ENCODE data around the gene AHCYL1. TPM values are rescaled to one million over a fixed set of nuclear protein-coding genes. Genes with fewer than 3 reads are reported as not detected.

The AHCYL1 gene
- total and polyA plus RNA-seq, 2 of the 8 experiments (the other 6 are each of a cell fraction or from before 2014, with no cell fraction given) = 64.5 to 95.9 TPM

- Histone ChIP-seq H3K9ac (replicated peaks in 1 of 4; ENCODE audit: extremely low read depth in 1 of 4, low read depth in 3 of 4, low read length in 3 of 4) (no peak overlapping the region), H3K23me2 (ENCODE audit: low read depth, low read length) (no peaks in the 10 kb centered on the region), H3K4me2 (ENCODE audit: insufficient read depth in 1 of 2, low read depth in 2 of 2, low read length in 2 of 2) (no peak overlapping the region), H3K27ac (ENCODE audit: low read depth, low read length) (no peak overlapping the region), H3K4me3 (ENCODE audit: extremely low read depth in 1 of 4, insufficient read depth in 2 of 4, low read depth in 3 of 4, low read length in 4 of 4) (no peak overlapping the region), H3K14ac (ENCODE audit: insufficient read length) (no peak overlapping the region), H3K36me3 (ENCODE audit: control insufficient read depth in 2 of 4, insufficient read depth in 4 of 4, low read length in 3 of 4) (peaks cover 53 to 92% (median 80%) of the 10 kb centered on the region in 4 experiments), H3K4ac (replicated peaks; ENCODE audit: insufficient read length, low read depth, low read length) (no peak overlapping the region), H3K9me3 (ENCODE audit: insufficient read depth in 2 of 2, low read depth in 1 of 2, low read length in 1 of 2) (no peaks in the 10 kb centered on the region), H3K18ac (ENCODE audit: extremely low read depth, low read length) (no peak overlapping the region), H3K27me3 (replicated peaks in 1 of 4; ENCODE audit: control insufficient read depth in 3 of 4, extremely low read depth in 1 of 4, insufficient read depth in 3 of 4, low read length in 3 of 4) (no peaks in the 10 kb centered on the region), H4K91ac (replicated peaks; ENCODE audit: insufficient read length, low read length) (no peak overlapping the region), H2BK120ac (replicated peaks; ENCODE audit: low read depth, low read length) (no peak overlapping the region), H4K8ac (ENCODE audit: extremely low read depth, insufficient read depth, low read length) (no peak overlapping the region), H4K20me1 (replicated peaks in 1 of 2; ENCODE audit: control insufficient read depth in 1 of 2, insufficient read depth in 2 of 2, low read length in 2 of 2) (peaks cover 1 to 12% of the 10 kb centered on the region in 2 experiments), H2BK5ac (ENCODE audit: low read depth, low read length) (no peak overlapping the region), H3K79me2 (ENCODE audit: control insufficient read depth in 1 of 2, insufficient read depth in 2 of 2, low read length in 2 of 2) (no peaks in the 10 kb centered on the region), H2BK12ac (ENCODE audit: low read depth, low read length) (no peak overlapping the region), H3K56ac (replicated peaks; ENCODE audit: insufficient read length, low read depth, low read length) (no peak overlapping the region), H2AFZ (ENCODE audit: low read length) (no peak overlapping the region), H3K79me1 (ENCODE audit: low read depth, low read length) (no peaks in the 10 kb centered on the region; the same call in 1 of the 2 replicates), H2AK5ac (ENCODE audit: low read depth, low read length) (no peak overlapping the region), H4K5ac (ENCODE audit: insufficient read length, low read depth, low read length) (no peak overlapping the region), H3K4me1 (replicated peaks in 1 of 4; ENCODE audit: control insufficient read depth in 3 of 4, insufficient read depth in 4 of 4, low read length in 3 of 4) (no peaks in the 10 kb centered on the region), H2BK20ac (ENCODE audit: low read length) (no peak overlapping the region), H3K23ac (ENCODE audit: insufficient read length) (no peak overlapping the region), H2BK15ac (ENCODE audit: low read length) (no peak overlapping the region)
- FAIRE-seq (no peak), DNase-seq (ENCODE audit: low read depth in 1 of 2, low spot score in 2 of 2) (no peak)
- ChIA-PET CTCF (ENCODE audit: partially characterized antibody) (interaction anchor here (0.6 to 40.7 kb wide), 8 partner anchors 6 to 363 kb away, joined by 3 to 1450 read pairs (median 9); partner anchors contain the start of genes ALX3 and STRIP1), POLR2A (ENCODE audit: partially characterized antibody) (interaction anchor here (1.3 to 1.4 kb wide), 2 partner anchors 10 to 13 kb away, joined by 4 to 6 read pairs; partner anchors contain the start of gene STRIP1)
- 97% methylated on average over 5 of the region's 5 CpGs; no CpG with 5 or more reads in 1 of the 2 experiments for WGBS, 2 experiments (ENCODE audit: extremely low coverage in 1 of 2, insufficient coverage in 1 of 2, insufficient read length in 1 of 2, insufficient replicate concordance in 2 of 2, low coverage in 1 of 2, low lambda C conversion rate in 2 of 2, missing lambda C conversion rate in 1 of 2)
- TF ChIP-seq TEAD4 (IDR thresholded peaks at IDR 0.05; ENCODE audit: low read depth, low read length) = no peak
- no peak for TF ChIP-seq EP300 (IDR thresholded peaks at IDR 0.05; ENCODE audit: borderline replicate concordance in 1 of 2, low read depth in 2 of 2, low read length in 2 of 2)
- TF ChIP-seq KDM5A (IDR thresholded peaks at IDR 0.05; ENCODE audit: low read length) = no peak
- no peak for TF ChIP-seq CBX8 (IDR thresholded peaks at IDR 0.05; ENCODE audit: borderline replicate concordance, low read depth, low read length)
- no peak for TF ChIP-seq MAX (IDR thresholded peaks at IDR 0.05)
- no peak for TF ChIP-seq ATF2 (IDR thresholded peaks at IDR 0.05; ENCODE audit: low read length)
- TF ChIP-seq POLR2AphosphoS5 (IDR thresholded peaks at IDR 0.05; ENCODE audit: low read depth, low read length) = no peak
- TF ChIP-seq ASH2L (IDR thresholded peaks at IDR 0.05; ENCODE audit: low read length) = no peak
- no peak for TF ChIP-seq RBBP5 (IDR thresholded peaks at IDR 0.05; ENCODE audit: borderline replicate concordance, low read depth, low read length)
- TF ChIP-seq CTBP2 (IDR thresholded peaks at IDR 0.05; ENCODE audit: borderline replicate concordance, insufficient read depth, insufficient read length, low read length) = no peak
- TF ChIP-seq SP4 (IDR thresholded peaks at IDR 0.05; ENCODE audit: low read length) = no peak
- no peak for TF ChIP-seq SAP30 (IDR thresholded peaks at IDR 0.05; ENCODE audit: insufficient read depth, insufficient replicate concordance, low read length)
Measured at GRCh38 chr1:110048240-110048639, 63.7 kb downstream of the AHCYL1 start.

Data from H1 (cell line).